HCT116 (cell line): ENCODE results near the gene IVD. TPM values are rescaled to one million over a fixed set of nuclear protein-coding genes. Genes with fewer than 3 reads are reported as not detected.
A peak's percentile ranks its signal among the peaks of the same experiment; 100 is the strongest.

Source experiments
- ATAC-seq: fragments of 200-7000 bp; cut with Tn5 transposase; 2 replicates; pipeline ENCODE4 v1.9.1; 2020; ENCODE audit warnings: mild to moderate bottlenecking, moderate library complexity
- BruUV-seq: library from RNA; stranded (reverse); fragments of 400-500 nt; replicated peaks from 2 replicates; lab custom pipeline; 2021; lab: Mats Ljungman, UMichigan
- CTCF ChIA-PET: fragments of 300-600 bp; sonication (Branson Sonifier 250); formaldehyde crosslinking; loops from one replicate; lab custom pipeline; 2021; ENCODE audit warnings: antibody characterized with exemption; lab: Charles Lee
- POLR2A ChIA-PET: fragments of 300-600, 350-600 bp; sonication (Branson Sonifier 250); formaldehyde crosslinking; loops from one replicate; lab custom pipeline; 2021; ENCODE audit warnings: antibody characterized with exemption; lab: Charles Lee
- RAD21 ChIA-PET, 2 experiments: fragments of 300-600 bp; sonication (Branson Sonifier 250); formaldehyde crosslinking; loops; one replicate each; lab custom pipeline; 2023; ENCODE audit warnings: low total read pairs in 2 of 2; ENCODE audit not compliant: uncharacterized antibody in 2 of 2, unreplicated experiment in 2 of 2, low non-redundant PET in 1 of 2; lab: Charles Lee
- DNase-seq: peaks from one replicate; pipeline ENCODE4 v3.0.0-alpha.2; 2010; ENCODE audit warnings: low read depth, low spot score
- H2AFZ ChIP-seq: fragments of 200-600 bp; shearing (Covaris generic), sonication (generic); 2 replicates; pipeline ENCODE4 v1.6.1; 2017; ENCODE audit warnings: low read depth, mixed run types, mixed read lengths, antibody characterized with exemption, low read length; ENCODE audit not compliant: poor library complexity, severe bottlenecking
- H3K27ac ChIP-seq: 2 replicates; pipeline ENCODE4 v1.5.1; 2012; ENCODE audit warnings: low read depth, low read length
- H3K27me3 ChIP-seq: fragments of 200-600 bp; sonication (generic); 2 replicates; pipeline ENCODE4 v1.6.1; 2016; ENCODE audit warnings: mixed run types, low read length, mixed read lengths; ENCODE audit not compliant: insufficient read depth
- H3K36me3 ChIP-seq, 2 experiments: fragments of 200-500 bp in 1 of 2; fragments of 200-600 bp in 1 of 2; sonication (Bioruptor generic) in 1 of 2; sonication (generic) in 1 of 2; 2 replicates each; pipeline versions ENCODE4 v1.5.1 to v1.6.1; 2014 to 2016; ENCODE audit warnings: low read length in 2 of 2, inconsistent platforms in 1 of 2, mixed read lengths in 1 of 2, mixed run types in 1 of 2; ENCODE audit not compliant: insufficient read depth in 2 of 2, control insufficient read depth in 1 of 2
- H3K4me1 ChIP-seq, 2 experiments: fragments of 200-600 bp in 1 of 2; sonication (generic) in 1 of 2; 2 replicates each; pipeline versions ENCODE4 v1.5.1 to v1.6.1; 2012 to 2017; ENCODE audit warnings: low read length in 2 of 2, inconsistent platforms in 1 of 2, mild to moderate bottlenecking in 1 of 2, mixed read lengths in 1 of 2, mixed run types in 1 of 2, moderate library complexity in 1 of 2; ENCODE audit not compliant: insufficient read depth in 2 of 2, control insufficient read depth in 1 of 2
- H3K4me2 ChIP-seq: fragments of 200-600 bp; sonication (generic); 2 replicates; pipeline ENCODE4 v1.6.1; 2017; ENCODE audit warnings: mixed run types, low read length, mixed read lengths
- H3K4me3 ChIP-seq, 2 experiments: fragments of 200-600 bp in 1 of 2; sonication (generic) in 1 of 2; replicated peaks in 1 of 2; 2 replicates each; pipeline ENCODE4 v1.5.1; 2011 to 2016; ENCODE audit warnings: low read length in 2 of 2, control low read depth in 1 of 2, low read depth in 1 of 2, mild to moderate bottlenecking in 1 of 2, mixed read lengths in 1 of 2, mixed run types in 1 of 2
- H3K79me2 ChIP-seq: fragments of 200-600 bp; sonication (generic); 2 replicates; pipeline ENCODE4 v1.6.1; 2017; ENCODE audit warnings: mild to moderate bottlenecking, mixed run types, low read length, moderate library complexity, mixed read lengths; ENCODE audit not compliant: insufficient read depth
- H3K9ac ChIP-seq: fragments of 200-600 bp; sonication (generic); 2 replicates; pipeline ENCODE4 v1.6.1; 2016; ENCODE audit warnings: low read length, mixed read lengths
- H3K9me2 ChIP-seq: fragments of 200-600 bp; sonication (generic), shearing (Covaris generic); 2 replicates; pipeline ENCODE4 v1.6.1; 2017; ENCODE audit warnings: mixed run types, mild to moderate bottlenecking, moderate library complexity; ENCODE audit not compliant: insufficient read depth
- H3K9me3 ChIP-seq, 2 experiments: fragments of 200-500 bp in 1 of 2; fragments of 200-600 bp in 1 of 2; sonication (Bioruptor generic) in 1 of 2; sonication (generic) in 1 of 2; 2 replicates each; pipeline ENCODE4 v1.6.1; 2014 to 2017; ENCODE audit warnings: low read length in 2 of 2, mixed read lengths in 2 of 2, inconsistent platforms in 1 of 2, low read depth in 1 of 2, mild to moderate bottlenecking in 1 of 2, mixed run types in 1 of 2, moderate library complexity in 1 of 2; ENCODE audit not compliant: control insufficient read depth in 1 of 2, insufficient read depth in 1 of 2
- H4K20me1 ChIP-seq: fragments of 200-600 bp; sonication (generic), shearing (Covaris generic); 2 replicates; pipeline ENCODE4 v1.6.1; 2017; ENCODE audit warnings: mixed run types, mild to moderate bottlenecking, moderate library complexity; ENCODE audit not compliant: insufficient read depth
- ATF3 ChIP-seq: IDR thresholded peaks from 2 replicates; pipeline ENCODE4 v1.6.1; 2012
- CBX3 ChIP-seq: IDR thresholded peaks from 2 replicates; pipeline ENCODE4 v1.6.1; 2012; ENCODE audit warnings: low read depth
- CEBPB ChIP-seq: IDR thresholded peaks from 2 replicates; pipeline ENCODE4 v1.6.1; 2012; ENCODE audit warnings: low read depth
- CTCF ChIP-seq, 3 experiments: fragments of 200-600 bp in 1 of 3; sonication (generic) in 1 of 3; IDR thresholded peaks in 2 of 3; conservative IDR thresholded peaks in 1 of 3; 2 replicates each; pipeline ENCODE4 v1.5.1; 2012 to 2017; ENCODE audit warnings: low read depth in 2 of 3, low read length in 2 of 3, antibody characterized with exemption in 1 of 3, borderline replicate concordance in 1 of 3, control low read depth in 1 of 3, mild to moderate bottlenecking in 1 of 3, mixed read lengths in 1 of 3, mixed run types in 1 of 3, moderate library complexity in 1 of 3; ENCODE audit not compliant: insufficient read depth in 1 of 3
- EGR1 ChIP-seq: IDR thresholded peaks from 2 replicates; pipeline ENCODE4 v1.6.1; 2012; ENCODE audit warnings: low read depth
- ELF1 ChIP-seq: IDR thresholded peaks from 2 replicates; pipeline ENCODE4 v1.6.1; 2012; ENCODE audit warnings: low read depth, borderline replicate concordance
- EZH2 ChIP-seq: fragments of 200-600 bp; sonication (generic); IDR thresholded peaks from 2 replicates; pipeline ENCODE4 v1.6.1; 2017; ENCODE audit warnings: antibody characterized with exemption, mixed run types
- EZH2phosphoT487 ChIP-seq: fragments of 200-600 bp; IDR thresholded peaks from 2 replicates; pipeline ENCODE4 v1.6.1; 2018; ENCODE audit warnings: antibody characterized with exemption, borderline replicate concordance
- FOSL1 ChIP-seq: IDR thresholded peaks from 2 replicates; pipeline ENCODE4 v1.6.1; 2012; ENCODE audit warnings: low read depth
- POLR2A ChIP-seq: IDR thresholded peaks from 2 replicates; pipeline ENCODE4 v1.7.0; 2011; ENCODE audit warnings: borderline replicate concordance; ENCODE audit not compliant: insufficient read depth, insufficient read length; ENCODE audit errors: extremely low read depth
- POLR2AphosphoS5 ChIP-seq: IDR thresholded peaks from 2 replicates; pipeline ENCODE4 v1.6.1; 2011; ENCODE audit warnings: mild to moderate bottlenecking, low read depth, low read length, moderate library complexity
- RAD21 ChIP-seq: IDR thresholded peaks from 2 replicates; pipeline ENCODE4 v1.6.1; 2012; ENCODE audit warnings: low read depth, mild to moderate bottlenecking
- REST ChIP-seq: IDR thresholded peaks from 2 replicates; pipeline ENCODE4 v1.6.1; 2012; ENCODE audit warnings: low read depth
- SIN3A ChIP-seq: IDR thresholded peaks from 2 replicates; pipeline ENCODE4 v1.6.1; 2012; ENCODE audit warnings: low read depth
- SP1 ChIP-seq: IDR thresholded peaks from 2 replicates; pipeline ENCODE4 v1.6.1; 2012; ENCODE audit warnings: low read depth
- SRF ChIP-seq: IDR thresholded peaks from 2 replicates; pipeline ENCODE4 v1.6.1; 2012; ENCODE audit warnings: low read depth
- ZFX ChIP-seq: fragments of 450-650 bp; IDR thresholded peaks from 2 replicates; pipeline ENCODE4 v1.6.1; 2017
- ZNF274 ChIP-seq: fragments of 200-500 bp; sonication (Bioruptor generic); IDR thresholded peaks from 2 replicates; pipeline ENCODE4 v1.6.1; 2014; ENCODE audit warnings: mild to moderate bottlenecking, low read depth, low read length, inconsistent platforms
- intact Hi-C: fragments of 100-400 bp; cut with micrococcal nuclease; formaldehyde crosslinking; loops from 2 replicates; pipeline ENCODE4 v1.10.0; 2022
- total RNA-seq: library from RNA; stranded (reverse); gene quantifications from one replicate; pipeline ENCODE4 v1.2.1, GENCODE V29; 2021; ENCODE audit not compliant: unreplicated experiment
- TF ChIP-seq, protein P1 (sequence below): IDR thresholded peaks from 2 replicates; pipeline ENCODE4 v1.6.1; 2011; ENCODE audit warnings: mild to moderate bottlenecking, low read length, moderate library complexity; ENCODE audit not compliant: insufficient replicate concordance; ENCODE audit errors: extremely low read depth
- TF ChIP-seq, protein P2 (sequence below): IDR thresholded peaks from 2 replicates; pipeline ENCODE4 v1.6.1; 2012

The IVD gene
- total RNA-seq, 1 experiment from 2014 or later = 65.6 TPM

DNA sequence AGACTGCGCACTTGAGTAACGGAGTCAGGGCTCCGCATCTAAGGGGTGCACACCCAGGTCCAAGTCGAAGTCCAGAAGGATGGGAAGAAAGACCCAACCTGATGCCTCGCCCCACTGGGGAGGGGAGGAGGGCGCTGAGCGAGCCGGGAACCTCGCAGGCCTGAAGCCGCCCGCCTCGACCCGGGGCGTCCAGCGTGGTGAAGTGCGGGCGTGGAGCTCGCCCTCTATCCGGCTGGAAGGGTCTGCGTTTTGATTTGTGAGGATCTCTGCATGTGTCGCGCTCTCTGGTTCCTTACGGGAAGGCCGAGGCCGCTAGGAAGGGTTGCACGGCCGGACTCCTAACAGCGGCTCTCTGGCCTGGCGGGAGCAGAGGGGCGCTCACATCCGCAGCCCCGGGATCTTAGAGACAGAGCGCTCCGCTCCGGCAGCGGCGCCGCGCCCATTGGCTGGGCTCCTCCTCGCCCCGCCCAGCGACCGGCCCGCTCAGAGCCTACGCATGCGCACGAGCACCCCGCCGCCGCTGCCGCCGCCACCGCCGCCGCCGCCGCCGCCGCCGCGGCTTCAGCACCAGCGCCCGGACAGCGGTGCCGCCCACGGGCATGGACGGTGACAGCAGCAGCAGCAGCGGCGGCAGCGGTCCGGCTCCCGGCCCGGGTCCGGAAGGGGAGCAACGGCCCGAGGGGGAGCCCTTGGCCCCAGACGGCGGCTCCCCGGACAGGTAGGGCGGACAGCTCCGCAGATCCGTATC lies 47.7 kb upstream of the IVD start, which contains the start of gene DISP2:
Gene DISP2, plus strand, starts transcription at position 497 of the 748 bp plus-strand sequence. Its CDS starts 103 bp downstream, at position 600.
- ChIA-PET POLR2A (interaction anchor here (1.0 kb wide), 1 partner anchor 17 kb away, joined by 3 read pairs; the partner anchor contains the start of gene CCDC9B), RAD21 (no interaction called here), CTCF (interaction anchor here (5.2 kb wide), 1 partner anchor 14 kb away, joined by 22 read pairs; no protein-coding TSS in a partner anchor)
- peak within 1 kb of the TSS; percentile 83 for H3K4me2 ChIP-seq
- no peaks in the 10 kb centered on the region for H3K79me2 ChIP-seq
- H3K36me3 ChIP-seq = no peaks in the 10 kb centered on the region
- H3K9me3 ChIP-seq = no peaks in the 10 kb centered on the region
- H3K27me3 ChIP-seq = no peaks in the 10 kb centered on the region
- no peak within 1 kb of the TSS for H3K9ac ChIP-seq
- intact Hi-C loops = no loop called here
- H3K4me1 ChIP-seq = peaks cover 17 to 30% of the 10 kb centered on the region in 2 experiments
- peak within 1 kb of the TSS; percentile 54 for H2AFZ ChIP-seq
- DNase-seq (peak; percentile 51), ATAC-seq (peak; percentile 88)
- no peaks in the 10 kb centered on the region for H3K9me2 ChIP-seq
- peak within 1 kb of the TSS; percentile 8; the same call in 1 of the 2 replicates for H3K27ac ChIP-seq
- H3K4me3 ChIP-seq = peak within 1 kb of the TSS; percentile 65 to 67
- no peaks in the 10 kb centered on the region for H4K20me1 ChIP-seq
- no TSS peak for BruUV-seq
- TF ChIP-seq REST (peak; percentile 68), POLR2AphosphoS5 (0 out of 2 replicates have a peak, but pooled peaks have one; percentile 29), ZFX (no peak), EZH2 (no peak), SIN3A (peak; percentile 48; the same call in 1 of the 2 replicates), POLR2A (no peak), FOSL1 (no peak), SP1 (no peak), CTCF (IDR thresholded peaks at IDR 0.05 in 2 of 3, conservative IDR thresholded peaks at IDR 0.05 in 1 of 3; ENCODE audit: borderline replicate concordance in 1 of 3, insufficient read depth in 1 of 3, low read depth in 2 of 3, low read length in 2 of 3) (no peak), EGR1 (no peak), ELF1 (no peak), EZH2phosphoT487 (no peak), ZNF274 (no peak), CEBPB (no peak), SRF (no peak), ATF3 (no peak), RAD21 (no peak), CBX3 (no peak)
- TF ChIP-seq, protein P1, sequence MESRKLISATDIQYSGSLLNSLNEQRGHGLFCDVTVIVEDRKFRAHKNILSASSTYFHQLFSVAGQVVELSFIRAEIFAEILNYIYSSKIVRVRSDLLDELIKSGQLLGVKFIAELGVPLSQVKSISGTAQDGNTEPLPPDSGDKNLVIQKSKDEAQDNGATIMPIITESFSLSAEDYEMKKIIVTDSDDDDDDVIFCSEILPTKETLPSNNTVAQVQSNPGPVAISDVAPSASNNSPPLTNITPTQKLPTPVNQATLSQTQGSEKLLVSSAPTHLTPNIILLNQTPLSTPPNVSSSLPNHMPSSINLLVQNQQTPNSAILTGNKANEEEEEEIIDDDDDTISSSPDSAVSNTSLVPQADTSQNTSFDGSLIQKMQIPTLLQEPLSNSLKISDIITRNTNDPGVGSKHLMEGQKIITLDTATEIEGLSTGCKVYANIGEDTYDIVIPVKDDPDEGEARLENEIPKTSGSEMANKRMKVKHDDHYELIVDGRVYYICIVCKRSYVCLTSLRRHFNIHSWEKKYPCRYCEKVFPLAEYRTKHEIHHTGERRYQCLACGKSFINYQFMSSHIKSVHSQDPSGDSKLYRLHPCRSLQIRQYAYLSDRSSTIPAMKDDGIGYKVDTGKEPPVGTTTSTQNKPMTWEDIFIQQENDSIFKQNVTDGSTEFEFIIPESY = no peak
- TF ChIP-seq, protein P2, sequence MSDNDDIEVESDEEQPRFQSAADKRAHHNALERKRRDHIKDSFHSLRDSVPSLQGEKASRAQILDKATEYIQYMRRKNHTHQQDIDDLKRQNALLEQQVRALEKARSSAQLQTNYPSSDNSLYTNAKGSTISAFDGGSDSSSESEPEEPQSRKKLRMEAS = peak; percentile 54
